Ureter (tissue), 1 donor: Measurements from ENCODE around the gene POLR3GL. TPM values are rescaled to one million over a fixed set of nuclear protein-coding genes. Genes with fewer than 3 reads are reported as not detected.

ENCODE experiments used
- DNase-seq: peaks from one replicate; pipeline ENCODE4 v3.0.0-alpha.2; 2020; ENCODE audit warnings: low spot score
- total RNA-seq: library from RNA; stranded (reverse); gene quantifications from one replicate; pipeline ENCODE4 v1.2.4, GENCODE V29; 2023
- donor health status: DM: yes; HTN: yes; CAD: no.

POLR3GL gene
- total RNA-seq, 1 donor from 2014 or later = 21.0 TPM

DNA sequence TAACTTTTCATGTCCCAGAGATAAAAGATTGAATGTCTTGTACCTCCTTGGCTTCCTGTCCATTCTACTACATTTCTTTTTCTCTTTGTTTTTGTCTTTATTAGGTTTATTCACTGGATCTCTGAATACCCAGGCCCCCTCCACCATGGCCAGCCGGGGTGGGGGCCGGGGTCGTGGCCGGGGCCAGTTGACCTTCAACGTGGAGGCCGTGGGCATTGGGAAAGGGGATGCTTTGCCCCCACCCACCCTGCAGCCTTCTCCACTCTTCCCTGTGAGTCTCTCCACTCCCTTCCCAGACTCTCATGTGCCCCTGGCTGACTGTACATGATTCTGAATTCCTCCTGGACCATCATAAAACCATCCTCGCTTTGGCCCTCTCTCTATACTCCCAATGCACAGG, 10.2 kb downstream of the POLR3GL start:
- no peak for DNase-seq

DNA sequence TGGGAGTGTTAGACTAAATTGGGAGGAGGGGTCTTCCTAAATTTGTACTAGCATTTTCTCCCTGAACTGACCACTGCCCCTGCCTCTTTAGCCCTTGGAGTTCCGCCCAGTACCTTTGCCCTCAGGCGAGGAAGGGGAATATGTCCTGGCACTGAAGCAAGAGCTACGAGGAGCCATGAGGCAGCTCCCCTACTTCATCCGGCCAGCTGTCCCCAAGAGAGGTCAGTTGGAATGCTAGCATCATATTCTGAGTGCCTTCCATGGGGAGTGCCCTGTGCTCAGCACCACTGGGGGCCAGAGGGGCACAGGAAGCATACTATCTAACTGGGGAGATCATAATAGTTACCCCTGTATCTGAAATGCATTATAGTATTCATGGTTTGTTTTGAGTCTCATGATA, 10.7 kb downstream of the POLR3GL start:
- no peak for DNase-seq

DNA sequence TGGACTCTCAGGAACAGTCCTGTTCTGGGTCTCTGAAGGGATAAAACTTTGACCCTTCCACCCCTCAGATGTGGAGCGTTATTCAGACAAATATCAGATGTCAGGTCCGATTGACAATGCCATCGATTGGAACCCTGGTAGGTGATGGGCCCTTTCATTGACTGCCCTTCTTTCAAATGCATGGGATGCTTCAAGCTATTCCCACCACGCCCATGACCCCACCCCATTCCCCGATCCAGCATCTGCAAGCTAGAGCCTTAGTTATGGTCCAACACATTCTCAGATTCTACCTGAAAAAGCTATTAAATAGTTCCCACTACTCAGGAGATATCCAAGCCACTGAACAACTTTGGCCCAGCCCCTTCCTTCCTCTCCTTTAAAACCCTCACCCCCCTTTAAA, 12.5 kb downstream of the POLR3GL start:
- no peak for DNase-seq

DNA sequence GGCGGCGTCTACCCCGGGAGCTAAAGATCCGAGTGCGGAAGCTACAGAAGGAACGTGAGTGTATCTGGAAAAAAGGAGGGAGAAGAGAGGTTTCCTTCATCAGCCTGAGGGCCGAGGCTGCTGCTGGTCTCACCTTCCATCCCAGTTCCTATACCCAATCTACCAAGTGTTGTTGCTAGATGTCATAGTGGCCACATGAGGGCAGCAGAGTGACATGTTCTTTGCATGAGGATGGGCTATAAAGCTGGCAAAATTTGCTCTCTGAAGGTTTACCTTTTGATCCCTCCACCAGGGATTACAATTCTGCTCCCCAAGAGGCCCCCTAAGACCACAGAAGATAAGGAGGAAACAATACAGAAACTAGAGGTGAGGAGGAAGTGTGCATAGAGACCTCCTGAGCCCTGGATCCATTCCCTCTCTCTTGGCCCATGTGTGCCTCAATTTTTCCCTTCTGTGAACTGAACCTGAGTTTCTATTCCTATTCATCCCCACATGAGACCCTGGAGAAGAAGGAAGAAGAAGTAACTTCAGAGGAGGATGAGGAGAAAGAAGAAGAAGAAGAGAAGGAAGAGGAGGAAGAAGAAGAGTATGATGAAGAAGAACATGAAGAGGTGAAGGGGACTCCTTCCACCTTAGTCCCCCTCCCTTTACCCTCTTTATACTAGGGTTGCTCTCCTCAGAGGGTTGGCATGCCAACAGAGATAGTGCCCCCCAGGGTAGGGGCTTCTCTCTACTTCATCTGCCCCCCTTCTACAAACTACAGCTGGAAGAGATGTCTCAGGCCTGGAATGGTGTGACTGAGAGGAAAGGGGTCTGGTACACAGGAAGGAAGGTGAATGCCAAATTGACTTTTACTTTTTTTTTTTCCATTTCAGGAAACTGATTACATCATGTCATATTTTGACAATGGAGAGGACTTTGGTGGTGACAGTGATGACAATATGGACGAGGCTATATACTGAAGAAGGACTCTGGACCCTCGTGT, 13.3 kb downstream of the POLR3GL start:
- DNase-seq = no peak

GRCh38 chr1:145978471-145978853, 14.0 kb downstream of the POLR3GL start:
- DNase-seq = no peak

GRCh38 chr1:145978854-145979745, 14.6 kb downstream of the POLR3GL start:
- DNase-seq = peak; percentile 95

DNA sequence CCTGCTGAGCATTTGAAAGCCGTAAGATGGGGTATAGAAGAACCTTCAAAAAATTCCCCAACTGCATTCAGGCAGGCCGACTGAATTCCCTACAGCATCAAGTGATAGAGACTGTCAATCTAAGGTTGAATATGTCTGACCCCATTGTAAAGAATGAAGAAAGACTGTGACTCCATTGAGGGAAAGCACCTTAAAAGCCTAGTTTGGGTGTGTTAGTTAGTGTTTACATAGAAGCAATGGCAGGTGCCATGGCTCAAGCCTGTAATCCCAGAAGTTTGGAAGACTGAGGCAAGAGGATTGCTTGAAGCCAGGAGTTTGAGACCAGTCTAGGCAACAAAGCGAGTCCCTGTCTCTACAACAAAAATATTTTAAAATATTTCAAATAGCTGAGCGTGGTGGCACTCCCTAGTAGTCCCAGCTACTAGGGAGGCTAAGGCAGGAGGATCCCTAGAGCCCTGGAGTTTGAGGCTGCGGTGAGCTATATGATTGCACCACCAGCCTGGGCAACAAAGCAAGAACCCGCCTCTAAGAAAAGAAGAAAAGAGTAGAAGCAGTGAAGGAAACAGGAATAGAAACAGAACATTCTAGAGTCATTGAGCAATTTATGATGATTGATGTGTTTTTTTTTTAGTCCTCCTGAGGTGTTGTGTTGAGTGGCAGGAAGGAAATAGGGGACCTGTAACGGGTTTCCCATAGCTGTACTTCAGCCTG, 15.4 kb downstream of the POLR3GL start:
- no peak for DNase-seq

GRCh38 chr1:145980457-145980994, 16.0 kb downstream of the POLR3GL start:
- DNase-seq = no peak

DNA sequence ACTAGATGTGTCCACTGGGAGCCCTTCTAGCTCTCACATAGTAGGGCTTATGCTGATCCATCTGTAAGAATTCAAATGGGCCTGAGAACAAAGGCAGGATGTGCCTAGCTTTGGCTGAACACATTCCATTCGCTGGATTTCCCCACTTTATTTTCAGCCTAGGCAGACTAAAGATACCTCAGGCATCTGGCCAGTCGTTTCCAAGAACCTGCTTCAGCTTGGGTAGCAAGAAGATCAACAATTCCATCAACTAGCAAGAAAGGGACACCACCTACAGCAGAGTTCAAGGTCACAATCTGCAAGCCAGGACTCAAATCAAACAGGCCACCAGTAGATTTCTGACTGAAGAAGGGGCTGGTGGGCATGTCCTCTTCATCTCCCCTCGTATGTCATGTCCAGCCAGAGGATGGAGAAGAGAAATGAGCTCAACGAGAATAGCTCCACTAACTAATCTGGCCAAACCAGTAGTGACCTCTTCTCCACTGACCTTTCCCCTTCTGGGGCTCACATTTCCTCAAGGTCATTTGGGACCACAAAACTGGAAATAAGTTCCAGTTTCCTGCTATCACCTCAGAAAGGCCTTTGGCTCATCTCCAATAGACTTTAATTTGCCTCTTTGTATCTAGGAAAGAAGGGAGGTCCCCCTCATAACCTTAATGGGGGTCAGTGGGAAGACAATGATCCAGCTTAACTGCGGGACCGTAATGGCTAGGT, 17.7 kb downstream of the POLR3GL start:
- no peak for DNase-seq

GRCh38 chr1:145983206-145983675, 18.8 kb downstream of the POLR3GL start:
- no peak for DNase-seq

GRCh38 chr1:145983960-145984830, 19.7 kb downstream of the POLR3GL start:
- DNase-seq = no peak

GRCh38 chr1:145985129-145985501, 20.6 kb downstream of the POLR3GL start:
- no peak for DNase-seq

DNA sequence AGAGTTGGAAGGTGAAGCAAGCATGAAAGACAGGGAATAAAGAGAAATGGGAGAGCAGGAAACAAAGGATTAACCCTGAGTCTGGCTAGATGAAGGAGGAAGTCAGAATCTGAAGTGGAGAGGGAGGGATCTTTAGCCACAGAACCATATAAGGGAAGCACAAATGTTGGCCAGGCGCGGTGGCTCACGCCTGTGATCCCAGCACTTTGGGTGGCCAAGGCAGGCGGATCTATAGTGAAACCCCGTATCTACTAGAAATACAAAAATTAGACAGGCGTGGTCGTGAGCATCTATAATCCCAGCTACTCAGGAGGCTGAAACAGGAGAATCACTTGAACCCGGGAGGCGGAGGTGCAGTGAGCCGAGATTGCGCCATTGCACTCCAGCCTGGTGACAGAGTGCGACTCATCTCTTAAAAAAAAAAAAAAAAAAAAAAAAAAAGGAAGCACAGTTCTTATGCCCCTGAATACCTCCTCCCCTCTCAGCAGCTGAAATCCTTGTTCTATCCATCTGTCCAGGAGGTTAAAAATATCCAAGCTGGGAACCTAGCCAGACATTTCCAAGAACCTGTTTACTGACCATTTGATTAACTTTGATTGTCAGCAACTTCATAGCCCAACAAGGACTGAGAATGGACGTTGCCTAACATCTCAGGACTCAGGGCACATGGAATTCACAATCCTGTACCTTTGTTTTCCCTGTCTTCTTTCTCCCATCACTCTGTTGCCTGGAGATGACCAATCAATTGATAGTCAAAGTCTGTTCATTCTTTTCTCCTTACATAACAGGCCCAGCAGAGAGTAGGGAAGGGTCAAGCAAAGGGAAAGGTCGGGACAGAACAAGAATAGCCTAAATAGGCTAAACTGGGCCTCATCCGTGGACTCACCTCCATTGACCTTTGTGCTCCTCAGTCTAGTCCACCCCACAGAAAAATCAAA, 21.3 kb downstream of the POLR3GL start:
- DNase-seq = no peak

DNA sequence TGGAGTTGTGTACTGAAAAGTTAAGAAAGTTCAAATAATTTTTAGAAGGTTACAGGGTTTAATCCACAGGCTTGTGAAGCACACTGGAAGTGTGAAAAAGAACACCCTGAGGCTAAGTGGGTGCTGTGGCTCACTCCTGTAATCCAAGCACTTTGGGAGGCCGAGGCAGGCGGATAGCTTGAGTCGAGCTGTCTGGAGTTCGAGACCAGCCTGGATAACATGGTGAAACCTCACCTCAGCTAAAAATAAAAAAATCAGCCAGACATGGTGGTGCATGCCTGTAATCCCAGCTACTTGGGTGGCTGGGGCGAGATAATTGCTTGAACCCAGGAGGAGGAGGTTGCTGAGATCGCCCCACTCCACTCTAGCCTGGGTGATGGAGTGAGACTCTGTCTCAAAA, 22.1 kb downstream of the POLR3GL start:
- no peak for DNase-seq

GRCh38 chr1:145987926-145988325, 23.4 kb downstream of the POLR3GL start:
- no peak for DNase-seq

DNA sequence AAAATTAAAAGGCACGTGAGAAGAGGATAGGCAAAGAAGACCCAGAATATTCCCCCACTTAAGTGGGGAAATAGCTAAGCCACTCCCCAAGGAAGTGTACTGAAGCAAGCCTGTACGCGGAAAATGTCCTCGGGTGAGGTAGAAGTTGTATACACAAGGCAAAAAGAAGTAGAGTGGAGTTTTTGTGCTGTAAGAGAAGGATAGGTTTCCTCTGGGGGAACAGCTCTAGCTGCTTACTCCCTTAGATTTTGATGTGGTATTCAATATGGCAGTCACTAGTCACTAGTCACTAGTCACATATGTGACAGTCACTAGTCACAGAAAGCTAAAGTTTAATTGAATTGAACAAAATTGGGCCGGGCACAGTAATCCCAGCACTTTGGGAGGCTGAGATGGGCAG, 24.3 kb downstream of the POLR3GL start:
- no peak for DNase-seq

GRCh38 chr1:145990249-145990855, 25.9 kb downstream of the POLR3GL start:
- DNase-seq = no peak

GRCh38 chr1:145991735-145992412, 27.4 kb downstream of the POLR3GL start:
- DNase-seq = no peak
